ENCODE data around the gene CTTNBP2. TPM values are rescaled to one million over a fixed set of nuclear protein-coding genes. Genes with fewer than 3 reads are reported as not detected.

Gene CTTNBP2
- total RNA-seq, 1 donor from 2014 or later, result 25.5 TPM

GRCh38 chr7:117739085-117739484, 134.2 kb downstream of the CTTNBP2 start:
- no peak overlapping the region for H3K27ac ChIP-seq
- no peak overlapping the region for H3K4me3 Mint-ChIP-seq

DNA sequence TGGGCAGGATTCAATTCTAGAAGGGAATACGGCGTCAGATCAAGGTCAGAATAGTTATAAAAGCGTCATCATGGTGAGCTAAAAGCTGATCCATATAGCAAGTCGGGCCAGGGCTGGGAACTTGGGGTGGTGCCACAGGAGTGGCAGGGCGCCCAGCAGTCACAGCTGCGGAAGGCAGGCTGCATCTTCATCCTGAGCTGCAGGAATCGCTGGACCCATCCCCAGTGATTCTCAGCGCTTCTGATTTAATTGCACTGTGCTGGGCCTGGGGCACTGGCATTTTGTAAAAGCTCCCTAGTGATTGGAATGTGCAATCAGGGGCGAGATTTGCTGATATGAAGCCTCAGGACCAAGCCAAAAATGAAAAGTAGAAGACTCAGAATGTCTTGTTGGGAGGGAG, 135.3 kb downstream of the CTTNBP2 start:
- Histone ChIP-seq H3K27me3 (no peaks in the 10 kb centered on the region), H3K27ac (no peak overlapping the region), H3K4me3 (no peak overlapping the region), H4K20me1 (ENCODE audit: low read depth) (no peaks in the 10 kb centered on the region), H3K79me2 (ENCODE audit: low read depth) (no peaks in the 10 kb centered on the region), H3K36me3 (peaks cover 14% of the 10 kb centered on the region), H3K9me3 (ENCODE audit: low read depth) (no peaks in the 10 kb centered on the region), H3K9ac (no peak overlapping the region), H3K4me1 (peaks cover 7% of the 10 kb centered on the region), H2AFZ (replicated peaks) (no peak overlapping the region), H3F3A (ENCODE audit: low read depth) (no peaks in the 10 kb centered on the region), H3K4me2 (no peak overlapping the region)
- no peaks in the 10 kb centered on the region for H3K27me3 Mint-ChIP-seq (ENCODE audit: insufficient read depth, low read depth)
- H3K36me3 Mint-ChIP-seq, result peaks cover 3% of the 10 kb centered on the region
- TF ChIP-seq CTCF (IDR thresholded peaks at IDR 0.05), result no peak
- no peak overlapping the region for H3K4me3 Mint-ChIP-seq
- H3K9me3 Mint-ChIP-seq, result no peaks in the 10 kb centered on the region
- no peak for DNase-seq (ENCODE audit: low spot score)
- peaks cover 2% of the 10 kb centered on the region for H3K4me1 Mint-ChIP-seq
- H3K27ac Mint-ChIP-seq, result no peak overlapping the region

More at GRCh38 chr7:117739085-117739484, 134.2 kb downstream of the CTTNBP2 start:
- peaks cover 7% of the 10 kb centered on the region for H3K36me3 ChIP-seq
- no peak for DNase-seq (ENCODE audit: low spot score)
- H3K36me3 Mint-ChIP-seq, result peaks cover 3% of the 10 kb centered on the region
- no peak for TF ChIP-seq EZH2phosphoT487 (IDR thresholded peaks at IDR 0.05)
- TF ChIP-seq EZH2 (IDR thresholded peaks at IDR 0.05), result no peak
- no peak for TF ChIP-seq CTCF (IDR thresholded peaks at IDR 0.05)
- H3F3A ChIP-seq (ENCODE audit: low read depth), result no peaks in the 10 kb centered on the region
- H3K4me3 ChIP-seq, result no peak overlapping the region
- H2AFZ ChIP-seq (replicated peaks), result no peak overlapping the region
- H3K4me1 ChIP-seq, result peaks cover 7% of the 10 kb centered on the region
- H3K9me3 ChIP-seq (ENCODE audit: low read depth), result no peaks in the 10 kb centered on the region
- no peaks in the 10 kb centered on the region for H4K20me1 ChIP-seq (ENCODE audit: low read depth)
- no peaks in the 10 kb centered on the region for H3K9me3 Mint-ChIP-seq
- H3K9ac ChIP-seq, result no peak overlapping the region
- H3K79me2 ChIP-seq (ENCODE audit: low read depth), result no peaks in the 10 kb centered on the region
- H3K27me3 Mint-ChIP-seq (ENCODE audit: insufficient read depth, low read depth), result no peaks in the 10 kb centered on the region
- H3K27ac Mint-ChIP-seq, result no peak overlapping the region
- H3K27me3 ChIP-seq, result no peaks in the 10 kb centered on the region
- peaks cover 2% of the 10 kb centered on the region for H3K4me1 Mint-ChIP-seq
- no peak overlapping the region for H3K4me2 ChIP-seq

- no peak for TF ChIP-seq EZH2phosphoT487 (IDR thresholded peaks at IDR 0.05)
- TF ChIP-seq CTCF (IDR thresholded peaks at IDR 0.05), result no peak
- TF ChIP-seq EZH2 (IDR thresholded peaks at IDR 0.05), result no peak
- no peak overlapping the region for H3K27ac ChIP-seq
These were observed 141.8 kb downstream of the CTTNBP2 start for GRCh38 chr7:117731455-117731854.

More at GRCh38 chr7:117731455-117731854, 141.8 kb downstream of the CTTNBP2 start:
- Histone ChIP-seq H3K36me3 (peaks cover 16% of the 10 kb centered on the region), H3K9me3 (ENCODE audit: low read depth) (no peaks in the 10 kb centered on the region), H3K4me3 (no peak overlapping the region), H3F3A (ENCODE audit: low read depth) (peaks cover 15% of the 10 kb centered on the region), H2AFZ (replicated peaks) (no peak overlapping the region), H3K4me2 (no peak overlapping the region), H3K79me2 (ENCODE audit: low read depth) (no peaks in the 10 kb centered on the region), H4K20me1 (ENCODE audit: low read depth) (no peaks in the 10 kb centered on the region), H3K27me3 (no peaks in the 10 kb centered on the region), H3K9ac (no peak overlapping the region), H3K4me1 (peaks cover 30% of the 10 kb centered on the region)
- Mint-ChIP-seq H3K27ac (peak overlapping the region; percentile 0), H3K9me3 (no peaks in the 10 kb centered on the region), H3K27me3 (ENCODE audit: insufficient read depth, low read depth) (no peaks in the 10 kb centered on the region), H3K4me1 (peaks cover 27% of the 10 kb centered on the region), H3K4me3 (no peak overlapping the region), H3K36me3 (no peaks in the 10 kb centered on the region)
- DNase-seq (ENCODE audit: low spot score), result no peak
